ENCODE results near the gene CYLC1. TPM values are rescaled to one million over a fixed set of nuclear protein-coding genes. Genes with fewer than 3 reads are reported as not detected.

Gene CYLC1
- not detected for total RNA-seq

DNA sequence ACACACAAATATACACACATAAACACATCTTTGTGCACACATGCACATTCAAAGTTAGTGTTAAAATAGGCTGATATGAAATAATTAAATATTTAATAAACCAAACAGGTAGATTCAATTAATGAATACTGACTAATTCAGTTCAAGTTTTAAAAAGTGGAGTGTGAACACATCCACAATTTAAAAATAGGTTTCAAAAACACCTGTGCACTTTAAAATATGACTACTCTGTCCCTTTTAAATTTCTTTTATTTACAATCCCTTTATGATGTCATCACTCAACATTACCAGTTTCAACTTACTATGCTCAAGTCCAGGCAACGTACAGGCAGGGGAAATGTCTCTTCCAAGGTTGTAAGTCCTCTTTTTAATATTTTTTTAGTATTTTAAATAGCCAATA lies at the start of gene CYLC1:
CYLC1 (plus strand) TSS at position 301 of the 400 bp plus-strand sequence; CDS start at position 338, 37 bp downstream.
- Mint-ChIP-seq H3K4me1 (no peaks in the 10 kb centered on the region), H3K36me3 (ENCODE audit: low read depth) (no peaks in the 10 kb centered on the region), H3K9me3 (no peaks in the 10 kb centered on the region), H3K27ac (no peak within 1 kb of the TSS), H3K27me3 (no peaks in the 10 kb centered on the region), H3K4me3 (no peak within 1 kb of the TSS)
- ChIA-PET CTCF (no interaction called here), POLR2A (no interaction called here)
- no peak for DNase-seq

DNA sequence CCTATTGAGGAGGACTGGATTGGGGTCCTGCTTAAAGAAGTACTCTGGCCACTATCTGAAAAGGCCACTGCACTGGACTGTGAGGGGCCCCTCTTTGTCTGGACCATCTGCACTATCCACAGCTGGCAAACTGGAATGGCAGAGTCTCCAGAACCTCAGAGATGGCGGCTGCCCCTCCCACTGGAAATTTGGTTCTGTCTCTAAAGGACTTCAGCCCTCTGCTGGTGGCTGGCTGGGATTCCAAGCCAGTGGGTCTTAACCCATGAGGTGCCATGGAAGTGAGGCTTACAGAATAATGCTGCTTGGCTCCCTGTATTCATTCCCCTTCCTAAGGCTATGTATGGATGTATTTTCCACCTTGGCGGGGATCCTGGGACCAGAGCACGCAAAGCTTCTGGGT lies 41.6 kb upstream of the CYLC1 start:
- H3K9me3 Mint-ChIP-seq, result peaks cover 6% of the 10 kb centered on the region
- H3K4me3 Mint-ChIP-seq, result no peak overlapping the region
- H3K27me3 Mint-ChIP-seq, result no peaks in the 10 kb centered on the region
- ChIA-PET POLR2A (no interaction called here), CTCF (no interaction called here)
- H3K36me3 Mint-ChIP-seq (ENCODE audit: low read depth), result no peaks in the 10 kb centered on the region
- H3K27ac Mint-ChIP-seq, result no peak overlapping the region
- DNase-seq, result no peak
- H3K4me1 Mint-ChIP-seq, result no peaks in the 10 kb centered on the region

- H3K4me1 Mint-ChIP-seq, result no peaks in the 10 kb centered on the region
- H3K36me3 Mint-ChIP-seq (ENCODE audit: low read depth), result no peaks in the 10 kb centered on the region
- H3K27ac Mint-ChIP-seq, result no peak overlapping the region
- DNase-seq, result no peak
- H3K4me3 Mint-ChIP-seq, result no peak overlapping the region
- CTCF ChIA-PET, result no interaction called here
- POLR2A ChIA-PET, result no interaction called here
- H3K27me3 Mint-ChIP-seq, result no peaks in the 10 kb centered on the region
- H3K9me3 Mint-ChIP-seq, result no peaks in the 10 kb centered on the region
These were observed 31.1 kb upstream of the CYLC1 start for GRCh38 chrX:83829874-83830273.

DNA sequence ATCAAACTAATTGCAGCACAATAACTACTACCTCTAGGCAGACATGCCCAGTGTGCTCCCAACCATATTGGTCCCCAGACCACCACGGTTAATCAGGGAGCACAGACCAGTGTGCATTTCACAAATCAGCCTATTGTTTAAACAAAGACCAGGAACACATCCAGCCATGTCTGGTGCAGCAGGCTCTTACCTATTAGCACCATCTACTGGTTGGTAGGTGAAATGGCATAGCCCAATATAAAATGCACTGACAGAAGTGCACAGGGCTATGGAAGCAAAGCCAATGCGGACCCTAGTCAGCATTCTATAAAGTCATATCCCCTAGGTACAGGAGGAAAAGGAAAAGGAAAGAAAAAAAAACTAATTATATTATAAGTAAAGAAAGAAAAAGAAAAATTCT lies 15.5 kb upstream of the CYLC1 start:
- no peak for DNase-seq
- H3K27me3 Mint-ChIP-seq, result no peaks in the 10 kb centered on the region
- no peak overlapping the region for H3K27ac Mint-ChIP-seq
- no peaks in the 10 kb centered on the region for H3K36me3 Mint-ChIP-seq (ENCODE audit: low read depth)
- H3K9me3 Mint-ChIP-seq, result no peaks in the 10 kb centered on the region
- H3K4me1 Mint-ChIP-seq, result no peaks in the 10 kb centered on the region
- POLR2A ChIA-PET, result no interaction called here
- CTCF ChIA-PET, result no interaction called here
- no peak overlapping the region for H3K4me3 Mint-ChIP-seq

GRCh38 chrX:83847339-83847738 lies 13.6 kb upstream of the CYLC1 start:
- no peaks in the 10 kb centered on the region for H3K9me3 Mint-ChIP-seq
- ChIA-PET POLR2A (no interaction called here), CTCF (no interaction called here)
- H3K36me3 Mint-ChIP-seq (ENCODE audit: low read depth), result no peaks in the 10 kb centered on the region
- no peak overlapping the region for H3K27ac Mint-ChIP-seq
- H3K4me1 Mint-ChIP-seq, result no peaks in the 10 kb centered on the region
- no peaks in the 10 kb centered on the region for H3K27me3 Mint-ChIP-seq
- H3K4me3 Mint-ChIP-seq, result no peak overlapping the region
- no peak for DNase-seq

GRCh38 chrX:83888585-83888984 lies 27.6 kb downstream of the CYLC1 start:
- Mint-ChIP-seq H3K36me3 (ENCODE audit: low read depth) (no peaks in the 10 kb centered on the region), H3K27ac (no peak overlapping the region), H3K9me3 (no peaks in the 10 kb centered on the region), H3K4me1 (no peaks in the 10 kb centered on the region), H3K4me3 (no peak overlapping the region), H3K27me3 (no peaks in the 10 kb centered on the region)
- CTCF ChIA-PET, result no interaction called here
- no peak for DNase-seq
- POLR2A ChIA-PET, result no interaction called here

- Mint-ChIP-seq H3K36me3 (ENCODE audit: low read depth) (no peaks in the 10 kb centered on the region), H3K4me1 (no peaks in the 10 kb centered on the region), H3K27ac (no peak overlapping the region), H3K27me3 (no peaks in the 10 kb centered on the region), H3K9me3 (no peaks in the 10 kb centered on the region), H3K4me3 (no peak overlapping the region)
- ChIA-PET POLR2A (no interaction called here), CTCF (no interaction called here)
- DNase-seq, result no peak
These were observed 31.5 kb downstream of the CYLC1 start for GRCh38 chrX:83892433-83892832.

GRCh38 chrX:83906921-83907320 lies 46.0 kb downstream of the CYLC1 start:
- H3K9me3 Mint-ChIP-seq, result no peaks in the 10 kb centered on the region

DNA sequence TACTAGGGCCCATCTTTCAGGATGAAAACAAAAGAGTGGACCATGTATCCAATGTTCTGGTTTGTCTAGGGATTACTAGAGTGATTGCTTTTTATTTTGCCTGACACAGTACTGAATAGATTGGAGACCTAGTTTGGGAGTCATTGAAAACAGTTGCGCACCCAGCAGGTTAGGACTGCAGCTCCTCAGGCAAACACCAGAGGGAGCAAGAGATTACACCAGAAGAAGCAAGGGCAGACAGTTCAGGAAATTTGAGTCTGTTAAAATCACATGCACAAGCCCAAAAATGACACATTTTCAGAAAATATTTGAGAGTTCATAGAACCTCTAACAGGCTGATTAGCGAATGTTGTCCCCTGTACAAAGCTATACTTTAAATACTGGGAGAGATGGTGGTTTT lies 55.6 kb downstream of the CYLC1 start:
- no peaks in the 10 kb centered on the region for H3K27me3 Mint-ChIP-seq
- no peak for DNase-seq
- CTCF ChIA-PET, result interaction anchor here (0.6 kb wide), 1 partner anchor 956 kb away, joined by 3 read pairs; no protein-coding TSS in a partner anchor

More at GRCh38 chrX:83906921-83907320, 46.0 kb downstream of the CYLC1 start:
- Mint-ChIP-seq H3K36me3 (ENCODE audit: low read depth) (no peaks in the 10 kb centered on the region), H3K27me3 (no peaks in the 10 kb centered on the region), H3K4me1 (no peaks in the 10 kb centered on the region), H3K27ac (no peak overlapping the region), H3K4me3 (no peak overlapping the region)
- POLR2A ChIA-PET, result no interaction called here
- DNase-seq, result no peak
- CTCF ChIA-PET, result no interaction called here

GRCh38 chrX:83934220-83934619 lies 73.3 kb downstream of the CYLC1 start:
- no peaks in the 10 kb centered on the region for H3K27me3 Mint-ChIP-seq
- no peaks in the 10 kb centered on the region for H3K4me1 Mint-ChIP-seq
- H3K36me3 Mint-ChIP-seq (ENCODE audit: low read depth), result no peaks in the 10 kb centered on the region
- H3K9me3 Mint-ChIP-seq, result no peaks in the 10 kb centered on the region
- ChIA-PET CTCF (no interaction called here), POLR2A (no interaction called here)
- no peak overlapping the region for H3K4me3 Mint-ChIP-seq
- no peak for DNase-seq
- H3K27ac Mint-ChIP-seq, result no peak overlapping the region

More for the DNA sequence above, 55.6 kb downstream of the CYLC1 start:
- Mint-ChIP-seq H3K4me1 (no peaks in the 10 kb centered on the region), H3K9me3 (no peaks in the 10 kb centered on the region), H3K36me3 (ENCODE audit: low read depth) (no peaks in the 10 kb centered on the region), H3K4me3 (no peak overlapping the region), H3K27ac (no peak overlapping the region)
- POLR2A ChIA-PET, result no interaction called here

Measured in activated CD4-positive, alpha-beta T cell treated with anti-CD3 and anti-CD28 coated beads, Interleukin-2, amount 10 ng/mL, durations not matched to agents 7 days and 5 days (primary cell).